HCT116 (cell line): ENCODE results near the gene LMOD1. TPM values are rescaled to one million over a fixed set of nuclear protein-coding genes. Genes with fewer than 3 reads are reported as not detected.

Experiments
- ATAC-seq: fragments of 200-7000 bp; cut with Tn5 transposase; 2 replicates; pipeline ENCODE4 v1.9.1; 2020; ENCODE audit warnings: mild to moderate bottlenecking, moderate library complexity
- BruUV-seq: library from RNA; stranded (reverse); fragments of 400-500 nt; replicated peaks from 2 replicates; lab custom pipeline; 2021; lab: Mats Ljungman, UMichigan
- CTCF ChIA-PET: fragments of 300-600 bp; sonication (Branson Sonifier 250); formaldehyde crosslinking; loops from one replicate; lab custom pipeline; 2021; ENCODE audit warnings: antibody characterized with exemption; lab: Charles Lee
- POLR2A ChIA-PET: fragments of 300-600, 350-600 bp; sonication (Branson Sonifier 250); formaldehyde crosslinking; loops from one replicate; lab custom pipeline; 2021; ENCODE audit warnings: antibody characterized with exemption; lab: Charles Lee
- RAD21 ChIA-PET, 2 experiments: fragments of 300-600 bp; sonication (Branson Sonifier 250); formaldehyde crosslinking; loops; one replicate each; lab custom pipeline; 2023; ENCODE audit warnings: low total read pairs in 2 of 2; ENCODE audit not compliant: uncharacterized antibody in 2 of 2, unreplicated experiment in 2 of 2, low non-redundant PET in 1 of 2; lab: Charles Lee
- DNase-seq: peaks from one replicate; pipeline ENCODE4 v3.0.0-alpha.2; 2010; ENCODE audit warnings: low read depth, low spot score
- H2AFZ ChIP-seq: fragments of 200-600 bp; shearing (Covaris generic), sonication (generic); 2 replicates; pipeline ENCODE4 v1.6.1; 2017; ENCODE audit warnings: low read depth, mixed run types, mixed read lengths, antibody characterized with exemption, low read length; ENCODE audit not compliant: poor library complexity, severe bottlenecking
- H3K27ac ChIP-seq: 2 replicates; pipeline ENCODE4 v1.5.1; 2012; ENCODE audit warnings: low read depth, low read length
- H3K27me3 ChIP-seq: fragments of 200-600 bp; sonication (generic); 2 replicates; pipeline ENCODE4 v1.6.1; 2016; ENCODE audit warnings: mixed run types, low read length, mixed read lengths; ENCODE audit not compliant: insufficient read depth
- H3K36me3 ChIP-seq, 2 experiments: fragments of 200-500 bp in 1 of 2; fragments of 200-600 bp in 1 of 2; sonication (Bioruptor generic) in 1 of 2; sonication (generic) in 1 of 2; 2 replicates each; pipeline versions ENCODE4 v1.5.1 to v1.6.1; 2014 to 2016; ENCODE audit warnings: low read length in 2 of 2, inconsistent platforms in 1 of 2, mixed read lengths in 1 of 2, mixed run types in 1 of 2; ENCODE audit not compliant: insufficient read depth in 2 of 2, control insufficient read depth in 1 of 2
- H3K4me1 ChIP-seq, 2 experiments: fragments of 200-600 bp in 1 of 2; sonication (generic) in 1 of 2; 2 replicates each; pipeline versions ENCODE4 v1.5.1 to v1.6.1; 2012 to 2017; ENCODE audit warnings: low read length in 2 of 2, inconsistent platforms in 1 of 2, mild to moderate bottlenecking in 1 of 2, mixed read lengths in 1 of 2, mixed run types in 1 of 2, moderate library complexity in 1 of 2; ENCODE audit not compliant: insufficient read depth in 2 of 2, control insufficient read depth in 1 of 2
- H3K4me2 ChIP-seq: fragments of 200-600 bp; sonication (generic); 2 replicates; pipeline ENCODE4 v1.6.1; 2017; ENCODE audit warnings: mixed run types, low read length, mixed read lengths
- H3K4me3 ChIP-seq, 2 experiments: fragments of 200-600 bp in 1 of 2; sonication (generic) in 1 of 2; replicated peaks in 1 of 2; 2 replicates each; pipeline ENCODE4 v1.5.1; 2011 to 2016; ENCODE audit warnings: low read length in 2 of 2, control low read depth in 1 of 2, low read depth in 1 of 2, mild to moderate bottlenecking in 1 of 2, mixed read lengths in 1 of 2, mixed run types in 1 of 2
- H3K79me2 ChIP-seq: fragments of 200-600 bp; sonication (generic); 2 replicates; pipeline ENCODE4 v1.6.1; 2017; ENCODE audit warnings: mild to moderate bottlenecking, mixed run types, low read length, moderate library complexity, mixed read lengths; ENCODE audit not compliant: insufficient read depth
- H3K9ac ChIP-seq: fragments of 200-600 bp; sonication (generic); 2 replicates; pipeline ENCODE4 v1.6.1; 2016; ENCODE audit warnings: low read length, mixed read lengths
- H3K9me2 ChIP-seq: fragments of 200-600 bp; sonication (generic), shearing (Covaris generic); 2 replicates; pipeline ENCODE4 v1.6.1; 2017; ENCODE audit warnings: mixed run types, mild to moderate bottlenecking, moderate library complexity; ENCODE audit not compliant: insufficient read depth
- H3K9me3 ChIP-seq, 2 experiments: fragments of 200-500 bp in 1 of 2; fragments of 200-600 bp in 1 of 2; sonication (Bioruptor generic) in 1 of 2; sonication (generic) in 1 of 2; 2 replicates each; pipeline ENCODE4 v1.6.1; 2014 to 2017; ENCODE audit warnings: low read length in 2 of 2, mixed read lengths in 2 of 2, inconsistent platforms in 1 of 2, low read depth in 1 of 2, mild to moderate bottlenecking in 1 of 2, mixed run types in 1 of 2, moderate library complexity in 1 of 2; ENCODE audit not compliant: control insufficient read depth in 1 of 2, insufficient read depth in 1 of 2
- H4K20me1 ChIP-seq: fragments of 200-600 bp; sonication (generic), shearing (Covaris generic); 2 replicates; pipeline ENCODE4 v1.6.1; 2017; ENCODE audit warnings: mixed run types, mild to moderate bottlenecking, moderate library complexity; ENCODE audit not compliant: insufficient read depth
- CBX3 ChIP-seq: IDR thresholded peaks from 2 replicates; pipeline ENCODE4 v1.6.1; 2012; ENCODE audit warnings: low read depth
- CEBPB ChIP-seq: IDR thresholded peaks from 2 replicates; pipeline ENCODE4 v1.6.1; 2012; ENCODE audit warnings: low read depth
- EGR1 ChIP-seq: IDR thresholded peaks from 2 replicates; pipeline ENCODE4 v1.6.1; 2012; ENCODE audit warnings: low read depth
- EZH2phosphoT487 ChIP-seq: fragments of 200-600 bp; IDR thresholded peaks from 2 replicates; pipeline ENCODE4 v1.6.1; 2018; ENCODE audit warnings: antibody characterized with exemption, borderline replicate concordance
- JUND ChIP-seq: IDR thresholded peaks from 2 replicates; pipeline ENCODE4 v1.6.1; 2012
- POLR2A ChIP-seq: IDR thresholded peaks from 2 replicates; pipeline ENCODE4 v1.7.0; 2011; ENCODE audit warnings: borderline replicate concordance; ENCODE audit not compliant: insufficient read depth, insufficient read length; ENCODE audit errors: extremely low read depth
- POLR2AphosphoS5 ChIP-seq: IDR thresholded peaks from 2 replicates; pipeline ENCODE4 v1.6.1; 2011; ENCODE audit warnings: mild to moderate bottlenecking, low read depth, low read length, moderate library complexity
- RAD21 ChIP-seq: IDR thresholded peaks from 2 replicates; pipeline ENCODE4 v1.6.1; 2012; ENCODE audit warnings: low read depth, mild to moderate bottlenecking
- SIN3A ChIP-seq: IDR thresholded peaks from 2 replicates; pipeline ENCODE4 v1.6.1; 2012; ENCODE audit warnings: low read depth
- SP1 ChIP-seq: IDR thresholded peaks from 2 replicates; pipeline ENCODE4 v1.6.1; 2012; ENCODE audit warnings: low read depth
- YY1 ChIP-seq: IDR thresholded peaks from 2 replicates; pipeline ENCODE4 v1.6.1; 2011; ENCODE audit warnings: low read length, low read depth, moderate library complexity, mild to moderate bottlenecking; ENCODE audit not compliant: insufficient replicate concordance; ENCODE audit errors: extremely low read depth
- ZBTB33 ChIP-seq: IDR thresholded peaks from 2 replicates; pipeline ENCODE4 v1.6.1; 2011; ENCODE audit warnings: mild to moderate bottlenecking, low read length, moderate library complexity; ENCODE audit not compliant: insufficient replicate concordance; ENCODE audit errors: extremely low read depth
- ZFX ChIP-seq: fragments of 450-650 bp; IDR thresholded peaks from 2 replicates; pipeline ENCODE4 v1.6.1; 2017
- ZNF274 ChIP-seq: fragments of 200-500 bp; sonication (Bioruptor generic); IDR thresholded peaks from 2 replicates; pipeline ENCODE4 v1.6.1; 2014; ENCODE audit warnings: mild to moderate bottlenecking, low read depth, low read length, inconsistent platforms
- intact Hi-C: fragments of 100-400 bp; cut with micrococcal nuclease; formaldehyde crosslinking; loops from 2 replicates; pipeline ENCODE4 v1.10.0; 2022
- total RNA-seq: library from RNA; stranded (reverse); gene quantifications from one replicate; pipeline ENCODE4 v1.2.1, GENCODE V29; 2021; ENCODE audit not compliant: unreplicated experiment
- TF ChIP-seq, protein P1 (sequence below): IDR thresholded peaks from 2 replicates; pipeline ENCODE4 v1.6.1; 2012

LMOD1 gene
- total RNA-seq, 1 experiment from 2014 or later, result 0.12 TPM

DNA sequence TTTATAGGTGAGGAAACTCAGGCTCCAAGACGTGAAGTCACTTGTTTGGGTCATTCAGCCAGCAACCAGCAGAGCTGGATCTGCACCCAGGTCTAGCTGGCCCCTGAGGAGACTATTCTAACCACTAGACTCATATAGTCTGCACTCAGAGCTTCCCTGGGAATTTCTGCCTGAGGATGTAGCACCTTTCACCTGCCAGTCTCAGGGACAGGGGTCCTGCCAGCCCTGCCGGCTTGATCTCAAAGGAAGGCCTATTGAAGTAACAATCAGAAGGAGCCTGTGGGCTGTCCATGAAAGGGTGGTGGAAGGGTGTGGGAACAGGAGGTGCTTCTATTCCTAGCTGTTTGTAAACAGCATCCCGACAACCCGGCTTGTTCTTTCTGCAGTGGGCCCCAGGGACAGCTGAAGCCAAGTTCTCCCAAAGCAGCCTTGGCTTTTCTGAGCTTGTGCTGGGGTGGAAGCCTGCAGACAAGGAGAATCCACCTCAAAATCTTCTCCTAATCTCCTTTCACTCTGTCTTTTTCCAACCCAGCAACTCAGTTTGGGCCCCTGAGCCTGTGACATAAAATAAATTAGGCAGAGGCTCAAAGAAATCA, 7.8 kb downstream of the LMOD1 start:
- Histone ChIP-seq H2AFZ (peak overlapping the region; percentile 26), H3K79me2 (no peaks in the 10 kb centered on the region), H3K4me2 (no peak overlapping the region), H3K4me3 (no peak overlapping the region), H3K4me1 (peaks cover 9 to 20% of the 10 kb centered on the region in 2 experiments; a peak in 3 of 4 replicates), H3K9me2 (no peaks in the 10 kb centered on the region), H3K9ac (no peak overlapping the region), H3K27ac (no peak overlapping the region), H4K20me1 (no peaks in the 10 kb centered on the region), H3K36me3 (no peaks in the 10 kb centered on the region), H3K27me3 (no peaks in the 10 kb centered on the region), H3K9me3 (no peaks in the 10 kb centered on the region)
- no peak for TF ChIP-seq JUND
- TF ChIP-seq CEBPB, result no peak
- TF ChIP-seq ZNF274, result no peak
- TF ChIP-seq EGR1, result no peak
- no peak for TF ChIP-seq ZBTB33
- no peak for TF ChIP-seq ZFX
- no peak for TF ChIP-seq POLR2A
- no peak for TF ChIP-seq CBX3
- no peak for TF ChIP-seq POLR2AphosphoS5
- no peak for TF ChIP-seq SIN3A
- no peak for TF ChIP-seq EZH2phosphoT487
- TF ChIP-seq, protein P1, sequence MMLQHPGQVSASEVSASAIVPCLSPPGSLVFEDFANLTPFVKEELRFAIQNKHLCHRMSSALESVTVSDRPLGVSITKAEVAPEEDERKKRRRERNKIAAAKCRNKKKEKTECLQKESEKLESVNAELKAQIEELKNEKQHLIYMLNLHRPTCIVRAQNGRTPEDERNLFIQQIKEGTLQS, result no peak
- no peak for TF ChIP-seq YY1
- no peak for TF ChIP-seq SP1
- TF ChIP-seq RAD21, result no peak
- POLR2A ChIA-PET, result no interaction called here
- no peak for ATAC-seq
- CTCF ChIA-PET, result no interaction called here
- no TSS peak for BruUV-seq
- DNase-seq, result no peak
- intact Hi-C loops, result no loop called here
- RAD21 ChIA-PET, result no interaction called here
